AG04450 (cell line): ENCODE results near the gene JMJD6. TPM values are rescaled to one million over a fixed set of nuclear protein-coding genes. Genes with fewer than 3 reads are reported as not detected.
A peak's percentile ranks its signal among the peaks of the same experiment; 100 is the strongest.

Experiments
- CTCF ChIA-PET: fragments of 300-600, 350-600 bp; formaldehyde crosslinking; extraction: SDS; loops from one replicate; lab custom pipeline; 2022; ENCODE audit warnings: antibody characterized with exemption, inconsistent platforms; lab: Charles Lee
- POLR2A ChIA-PET: fragments of 350-600 bp; formaldehyde crosslinking; extraction: SDS; loops from one replicate; lab custom pipeline; 2021; ENCODE audit warnings: antibody characterized with exemption, inconsistent platforms; lab: Yijun Ruan, JAX
- DNase-seq: peaks from one replicate; pipeline ENCODE4 v3.0.0-alpha.2; 2011; ENCODE audit warnings: low read depth, low spot score
- H3K27ac ChIP-seq: one replicate; pipeline ENCODE4 v1.5.1; 2012; ENCODE audit warnings: low read depth, low read length, control low read depth
- H3K27me3 ChIP-seq: one replicate; pipeline ENCODE4 v1.6.0; 2012; ENCODE audit warnings: low read length; ENCODE audit not compliant: control insufficient read depth, insufficient read depth
- H3K4me3 ChIP-seq: 2 replicates; pipeline ENCODE4 v1.5.1; 2011; ENCODE audit warnings: mild to moderate bottlenecking, low read depth, low read length, control low read depth
- H3K9me3 ChIP-seq: 2 replicates; pipeline ENCODE4 v1.5.1; 2012; ENCODE audit warnings: low read length; ENCODE audit not compliant: control insufficient read depth, insufficient read depth
- polyA plus RNA-seq: library from polyadenylated mRNA; depleted of rRNA; stranded (reverse); fragments of >200 nt; gene quantifications from 2 replicates; pipeline ENCODE4 v1.2.3, GENCODE V29; 2011
- TF ChIP-seq, protein P1 (sequence below): IDR thresholded peaks from 2 replicates; pipeline ENCODE4 v1.5.1; 2011; ENCODE audit warnings: low read depth, low read length, control low read depth, inconsistent platforms

Gene JMJD6
- polyA plus RNA-seq, 1 experiment: 12.4 TPM

DNA sequence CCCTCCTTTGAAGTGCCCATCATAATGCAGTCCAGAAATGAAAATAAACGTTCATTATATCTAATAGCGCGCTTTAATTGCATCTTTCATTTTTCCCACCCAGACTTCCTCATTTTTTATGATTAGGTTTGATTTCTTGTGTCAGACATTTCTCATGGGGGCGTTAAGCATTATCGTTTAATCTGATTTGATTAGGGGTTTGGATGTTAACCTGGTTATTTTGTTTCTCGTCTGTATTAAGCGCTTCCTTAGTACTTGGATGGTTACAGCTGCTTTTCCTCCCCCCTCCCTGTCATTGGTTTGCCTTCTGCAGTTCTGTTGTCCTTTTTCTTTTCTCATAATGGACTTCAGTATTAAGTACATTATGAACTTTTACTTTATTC lies 12.1 kb upstream of the JMJD6 start:
- H3K27me3 ChIP-seq: no peaks in the 10 kb centered on the region
- TF ChIP-seq, protein P1, sequence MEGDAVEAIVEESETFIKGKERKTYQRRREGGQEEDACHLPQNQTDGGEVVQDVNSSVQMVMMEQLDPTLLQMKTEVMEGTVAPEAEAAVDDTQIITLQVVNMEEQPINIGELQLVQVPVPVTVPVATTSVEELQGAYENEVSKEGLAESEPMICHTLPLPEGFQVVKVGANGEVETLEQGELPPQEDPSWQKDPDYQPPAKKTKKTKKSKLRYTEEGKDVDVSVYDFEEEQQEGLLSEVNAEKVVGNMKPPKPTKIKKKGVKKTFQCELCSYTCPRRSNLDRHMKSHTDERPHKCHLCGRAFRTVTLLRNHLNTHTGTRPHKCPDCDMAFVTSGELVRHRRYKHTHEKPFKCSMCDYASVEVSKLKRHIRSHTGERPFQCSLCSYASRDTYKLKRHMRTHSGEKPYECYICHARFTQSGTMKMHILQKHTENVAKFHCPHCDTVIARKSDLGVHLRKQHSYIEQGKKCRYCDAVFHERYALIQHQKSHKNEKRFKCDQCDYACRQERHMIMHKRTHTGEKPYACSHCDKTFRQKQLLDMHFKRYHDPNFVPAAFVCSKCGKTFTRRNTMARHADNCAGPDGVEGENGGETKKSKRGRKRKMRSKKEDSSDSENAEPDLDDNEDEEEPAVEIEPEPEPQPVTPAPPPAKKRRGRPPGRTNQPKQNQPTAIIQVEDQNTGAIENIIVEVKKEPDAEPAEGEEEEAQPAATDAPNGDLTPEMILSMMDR: no peak
- no peak for DNase-seq
- peak overlapping the region; percentile 89 for H3K27ac ChIP-seq
- CTCF ChIA-PET: interaction anchor here (0.9 to 1.0 kb wide), 3 partner anchors 8 to 326 kb away, joined by 3 to 4 read pairs (median 3); no protein-coding TSS in a partner anchor
- no peaks in the 10 kb centered on the region; the same call in 1 of the 2 replicates for H3K9me3 ChIP-seq
- POLR2A ChIA-PET: interaction anchor here (1.2 to 5.4 kb wide), 4 partner anchors 12 to 547 kb away, joined by 3 to 41 read pairs (median 7); partner anchors contain the start of genes JMJD6 and METTL23
- peak overlapping the region; percentile 91 for H3K4me3 ChIP-seq

DNA sequence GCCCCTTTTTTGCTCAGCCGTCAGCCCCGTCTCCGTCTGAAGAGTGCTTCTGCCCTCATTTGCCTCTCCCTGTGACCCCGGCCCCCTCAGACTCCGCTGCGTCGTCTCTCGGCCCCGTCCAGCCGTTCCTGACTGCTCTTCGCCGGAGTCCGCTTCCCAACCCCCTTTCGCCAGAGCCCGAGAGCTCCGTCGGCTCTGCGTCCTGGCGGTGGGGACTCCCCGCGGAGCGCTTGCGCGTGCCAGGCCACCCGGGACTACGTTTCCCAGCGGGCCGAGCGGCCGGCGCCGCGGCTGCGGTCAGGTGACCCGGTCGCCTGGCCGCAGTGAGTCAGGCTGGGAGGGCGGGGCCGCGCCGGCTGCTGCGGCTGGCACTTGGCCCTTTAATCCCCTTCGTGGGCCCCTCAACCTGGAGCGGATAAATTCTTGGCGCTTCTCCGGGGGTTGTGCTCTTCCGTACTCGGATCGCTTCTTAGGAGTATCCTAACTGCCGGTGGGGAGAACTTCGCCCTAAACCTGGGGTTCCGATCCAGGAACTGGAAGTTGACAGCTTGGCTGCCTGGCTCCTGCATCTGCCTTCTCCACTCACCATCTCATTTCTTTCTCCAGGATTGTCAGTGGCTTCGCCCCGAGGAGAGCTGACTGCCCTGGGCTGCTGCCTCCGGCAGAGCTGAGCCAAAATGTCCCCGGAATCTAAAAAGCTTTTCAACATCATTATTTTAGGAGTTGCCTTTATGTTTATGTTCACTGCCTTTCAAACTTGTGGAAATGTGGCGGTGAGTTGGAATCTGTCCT lies 11.5 kb upstream of the JMJD6 start, which contains the start of gene MFSD11:
Gene MFSD11 (plus strand): TSS at position 444 of the 792 bp plus-strand sequence. CDS start 234 bp downstream, at position 678.
- ChIA-PET POLR2A (interaction anchor here (0.6 to 5.4 kb wide), 9 partner anchors 11 to 548 kb away, joined by 3 to 41 read pairs (median 3); partner anchors contain the start of genes JMJD6 and METTL23), CTCF (interaction anchor here (0.9 to 1.0 kb wide), 2 partner anchors 9 to 215 kb away, joined by 3 read pairs; no protein-coding TSS in a partner anchor)
- peak within 1 kb of the TSS; percentile 96 for H3K4me3 ChIP-seq
- peak; percentile 90 for DNase-seq
- peak within 1 kb of the TSS; percentile 96 for H3K27ac ChIP-seq
- no peaks in the 10 kb centered on the region; the same call in 1 of the 2 replicates for H3K9me3 ChIP-seq
- H3K27me3 ChIP-seq: no peaks in the 10 kb centered on the region
- TF ChIP-seq, protein P1: no peak

DNA sequence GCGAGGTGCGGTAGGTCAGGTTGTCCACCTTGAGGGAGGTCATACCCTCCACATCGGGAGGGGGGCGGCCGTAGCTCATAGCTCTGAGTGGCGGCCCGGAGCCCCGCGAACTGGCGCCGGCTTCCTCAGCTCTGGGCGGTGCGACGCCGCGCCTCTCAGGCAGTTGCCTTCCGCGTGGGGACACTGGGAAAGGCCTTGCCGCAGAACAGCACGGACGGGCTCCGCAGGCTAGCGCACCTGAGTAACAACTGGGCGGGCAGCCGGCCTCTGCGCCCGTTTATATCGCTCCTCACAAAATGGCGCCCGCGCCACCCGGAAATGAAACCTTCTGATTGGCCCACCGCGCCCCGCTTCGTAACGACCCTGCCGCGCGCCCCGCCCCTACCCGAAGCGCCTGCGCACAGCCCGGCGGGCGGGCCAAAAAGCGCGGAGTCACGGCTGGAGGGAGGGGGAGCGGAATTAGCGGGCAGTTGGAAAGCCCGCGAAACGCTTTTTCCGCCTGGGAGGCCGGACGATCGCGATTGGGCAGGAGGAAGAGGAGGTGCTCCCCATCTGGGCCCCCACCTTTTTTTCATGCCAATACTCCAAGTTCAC lies 10.8 kb upstream of the JMJD6 start, which contains the start of gene SRSF2:
Gene SRSF2 (minus strand): TSS at position 250 of the 594 bp plus-strand sequence. CDS start 171 bp downstream, at position 79.
- ChIA-PET POLR2A (interaction anchor here (0.7 to 5.4 kb wide), 10 partner anchors 11 to 549 kb away, joined by 3 to 41 read pairs (median 4); partner anchors contain the start of genes JMJD6 and METTL23), CTCF (interaction anchor here (0.7 kb wide), 1 partner anchor 11 kb away, joined by 3 read pairs; no protein-coding TSS in a partner anchor)
- H3K27ac ChIP-seq: peak within 1 kb of the TSS; percentile 96
- H3K9me3 ChIP-seq: no peaks in the 10 kb centered on the region; the same call in 1 of the 2 replicates
- peak; percentile 97 for DNase-seq
- H3K27me3 ChIP-seq: no peaks in the 10 kb centered on the region
- peak within 1 kb of the TSS; percentile 96 for H3K4me3 ChIP-seq
- TF ChIP-seq, protein P1: no peak

DNA sequence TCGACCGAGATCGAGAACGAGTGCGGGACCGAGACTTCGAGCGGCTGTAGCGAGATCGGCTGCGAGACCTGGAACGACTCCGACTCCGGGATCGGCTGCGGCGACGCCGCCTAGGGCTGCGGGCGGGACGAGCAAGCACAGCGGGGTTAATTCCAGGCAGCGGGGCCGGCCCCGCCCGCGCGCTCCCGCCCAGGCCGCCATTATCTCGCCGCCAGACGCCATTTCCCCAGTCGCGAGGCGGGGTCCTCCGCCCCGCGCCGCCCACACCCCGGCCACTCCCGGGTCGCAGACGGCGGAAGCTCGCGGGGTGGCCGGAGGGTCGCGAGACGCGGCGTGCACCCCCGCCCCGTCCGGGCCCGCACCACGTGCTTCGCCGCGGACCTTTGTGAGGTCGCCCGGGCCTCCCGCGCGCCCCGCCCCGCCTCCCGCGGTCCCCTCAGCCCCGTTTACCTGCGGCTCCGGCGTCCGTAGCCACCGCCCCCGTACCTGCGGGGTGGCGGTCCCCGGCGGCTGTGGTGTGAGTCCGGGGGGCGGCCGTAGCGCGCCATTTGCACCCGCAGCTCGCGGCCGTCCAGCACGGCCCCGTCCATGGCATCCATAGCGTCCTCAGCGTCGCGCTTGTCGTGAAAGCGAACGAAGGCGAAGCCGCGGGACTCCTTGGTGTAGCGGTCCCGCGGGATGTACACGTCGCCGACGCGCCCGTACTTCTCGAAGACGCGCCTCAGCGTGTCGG lies 10.1 kb upstream of the JMJD6 start:
- Histone ChIP-seq H3K27ac (peak overlapping the region; percentile 91), H3K27me3 (no peaks in the 10 kb centered on the region), H3K9me3 (no peaks in the 10 kb centered on the region; the same call in 1 of the 2 replicates), H3K4me3 (peak overlapping the region; percentile 96)
- no peak for DNase-seq
- ChIA-PET CTCF (interaction anchor here (0.7 to 1.0 kb wide), 2 partner anchors 9 to 11 kb away, joined by 3 read pairs; no protein-coding TSS in a partner anchor), POLR2A (interaction anchor here (0.5 to 5.4 kb wide), 9 partner anchors 10 to 221 kb away, joined by 3 to 41 read pairs (median 5); partner anchors contain the start of genes JMJD6 and METTL23)
- TF ChIP-seq, protein P1: peak; percentile 30; the same call in 1 of the 2 replicates
